ENCODE data around the gene HMMR.

The HMMR gene

DNA sequence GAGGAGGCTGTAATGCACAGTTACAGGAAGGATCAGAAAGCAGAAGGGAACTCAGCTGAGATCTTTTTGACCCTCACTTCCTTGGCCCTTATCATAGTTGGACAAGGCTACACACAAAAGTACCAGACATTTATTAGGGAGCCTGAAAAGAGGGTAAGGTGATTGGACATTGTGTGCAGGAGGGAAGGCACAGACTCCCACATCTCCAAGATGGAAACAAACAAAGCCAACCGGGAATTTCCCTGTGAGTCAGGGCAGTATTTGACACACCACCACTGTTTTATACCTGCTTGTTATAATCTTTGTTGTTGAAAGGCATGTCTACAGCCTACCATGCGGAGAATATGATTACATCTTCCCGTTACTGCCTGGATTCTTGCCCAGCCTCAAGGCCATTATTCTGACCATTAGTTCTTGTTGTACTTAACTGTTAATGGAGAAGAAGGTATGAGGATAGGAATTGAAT is 26.0 kb upstream of the HMMR start:
- Histone ChIP-seq H3K9ac (no peak overlapping the region), H3K4me2 (ENCODE audit: low read length) (no peak overlapping the region), H3K4me1 (peaks cover 3% of the 10 kb centered on the region), H3K36me3 (ENCODE audit: control insufficient read depth, insufficient read depth, low read length) (no peaks in the 10 kb centered on the region), H2AFZ (peak overlapping the region; percentile 68), H3K4me3 (ENCODE audit: low read depth, low read length) (no peak overlapping the region), H3K9me3 (ENCODE audit: control insufficient read depth, low read length) (no peaks in the 10 kb centered on the region), H3K79me2 (peaks cover 10% of the 10 kb centered on the region), H3K27me3 (ENCODE audit: control insufficient read depth, insufficient read depth, low read length) (no peaks in the 10 kb centered on the region), H3K27ac (no peak overlapping the region)
- TF ChIP-seq, protein P1, sequence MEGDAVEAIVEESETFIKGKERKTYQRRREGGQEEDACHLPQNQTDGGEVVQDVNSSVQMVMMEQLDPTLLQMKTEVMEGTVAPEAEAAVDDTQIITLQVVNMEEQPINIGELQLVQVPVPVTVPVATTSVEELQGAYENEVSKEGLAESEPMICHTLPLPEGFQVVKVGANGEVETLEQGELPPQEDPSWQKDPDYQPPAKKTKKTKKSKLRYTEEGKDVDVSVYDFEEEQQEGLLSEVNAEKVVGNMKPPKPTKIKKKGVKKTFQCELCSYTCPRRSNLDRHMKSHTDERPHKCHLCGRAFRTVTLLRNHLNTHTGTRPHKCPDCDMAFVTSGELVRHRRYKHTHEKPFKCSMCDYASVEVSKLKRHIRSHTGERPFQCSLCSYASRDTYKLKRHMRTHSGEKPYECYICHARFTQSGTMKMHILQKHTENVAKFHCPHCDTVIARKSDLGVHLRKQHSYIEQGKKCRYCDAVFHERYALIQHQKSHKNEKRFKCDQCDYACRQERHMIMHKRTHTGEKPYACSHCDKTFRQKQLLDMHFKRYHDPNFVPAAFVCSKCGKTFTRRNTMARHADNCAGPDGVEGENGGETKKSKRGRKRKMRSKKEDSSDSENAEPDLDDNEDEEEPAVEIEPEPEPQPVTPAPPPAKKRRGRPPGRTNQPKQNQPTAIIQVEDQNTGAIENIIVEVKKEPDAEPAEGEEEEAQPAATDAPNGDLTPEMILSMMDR (IDR thresholded peaks at IDR 0.05): no peak

DNA sequence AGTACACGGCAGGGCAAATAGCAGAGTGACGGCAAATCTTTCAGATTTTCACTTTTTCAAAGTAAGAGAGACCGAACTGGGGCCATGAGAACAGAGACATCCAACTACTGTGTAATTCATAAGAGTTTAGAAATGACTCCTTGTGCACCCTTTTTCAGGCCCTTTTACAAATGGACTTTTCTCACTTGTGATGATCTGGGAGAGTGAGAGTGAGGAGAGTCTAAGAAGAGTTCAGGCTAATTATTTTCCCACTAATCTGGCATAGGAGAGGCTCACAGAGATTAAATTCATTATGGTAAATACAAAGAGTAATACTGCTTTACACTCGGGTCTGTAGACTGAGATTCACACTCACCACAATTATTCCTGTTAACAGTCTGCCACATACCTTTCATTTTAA is 23.9 kb upstream of the HMMR start:
- TF ChIP-seq, protein P1 (IDR thresholded peaks at IDR 0.05): no peak
- peak overlapping the region; percentile 74 for H3K4me2 ChIP-seq (ENCODE audit: low read length)
- no peaks in the 10 kb centered on the region for H3K36me3 ChIP-seq (ENCODE audit: control insufficient read depth, insufficient read depth, low read length)
- H3K9me3 ChIP-seq (ENCODE audit: control insufficient read depth, low read length): no peaks in the 10 kb centered on the region
- H3K4me3 ChIP-seq (ENCODE audit: low read depth, low read length): no peak overlapping the region
- peaks cover 8% of the 10 kb centered on the region for H3K4me1 ChIP-seq
- peak overlapping the region; percentile 99 for H2AFZ ChIP-seq
- H3K27me3 ChIP-seq (ENCODE audit: control insufficient read depth, insufficient read depth, low read length): no peaks in the 10 kb centered on the region
- H3K27ac ChIP-seq: peak overlapping the region; percentile 91
- H3K79me2 ChIP-seq: peaks cover 17% of the 10 kb centered on the region
- H3K9ac ChIP-seq: no peak overlapping the region

DNA sequence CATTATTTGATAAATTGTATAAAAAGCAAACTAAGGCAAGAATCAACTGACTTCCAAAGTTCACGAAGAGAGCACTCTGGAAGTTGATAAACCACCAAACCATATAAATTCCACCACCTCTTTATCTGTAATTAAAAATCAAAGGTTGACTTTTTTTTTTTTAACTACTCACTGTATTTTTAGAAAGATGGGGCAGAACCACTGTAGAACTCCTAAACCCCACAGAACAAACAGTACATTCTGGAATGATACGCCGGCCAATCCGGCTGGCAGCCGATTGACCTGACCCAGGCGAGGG is 23.5 kb upstream of the HMMR start:
- no peaks in the 10 kb centered on the region for H3K9me3 ChIP-seq (ENCODE audit: control insufficient read depth, low read length)
- H3K36me3 ChIP-seq (ENCODE audit: control insufficient read depth, insufficient read depth, low read length): no peaks in the 10 kb centered on the region
- H3K79me2 ChIP-seq: peaks cover 17% of the 10 kb centered on the region
- H3K27me3 ChIP-seq (ENCODE audit: control insufficient read depth, insufficient read depth, low read length): no peaks in the 10 kb centered on the region
- no peak overlapping the region for H3K9ac ChIP-seq
- H2AFZ ChIP-seq: peak overlapping the region; percentile 99
- peak overlapping the region; percentile 100 for H3K4me3 ChIP-seq (ENCODE audit: low read depth, low read length)
- peak overlapping the region; percentile 74 for H3K4me2 ChIP-seq (ENCODE audit: low read length)
- H3K4me1 ChIP-seq: peaks cover 8% of the 10 kb centered on the region
- H3K27ac ChIP-seq: peak overlapping the region; percentile 91
- TF ChIP-seq, protein P1 (IDR thresholded peaks at IDR 0.05): no peak

DNA sequence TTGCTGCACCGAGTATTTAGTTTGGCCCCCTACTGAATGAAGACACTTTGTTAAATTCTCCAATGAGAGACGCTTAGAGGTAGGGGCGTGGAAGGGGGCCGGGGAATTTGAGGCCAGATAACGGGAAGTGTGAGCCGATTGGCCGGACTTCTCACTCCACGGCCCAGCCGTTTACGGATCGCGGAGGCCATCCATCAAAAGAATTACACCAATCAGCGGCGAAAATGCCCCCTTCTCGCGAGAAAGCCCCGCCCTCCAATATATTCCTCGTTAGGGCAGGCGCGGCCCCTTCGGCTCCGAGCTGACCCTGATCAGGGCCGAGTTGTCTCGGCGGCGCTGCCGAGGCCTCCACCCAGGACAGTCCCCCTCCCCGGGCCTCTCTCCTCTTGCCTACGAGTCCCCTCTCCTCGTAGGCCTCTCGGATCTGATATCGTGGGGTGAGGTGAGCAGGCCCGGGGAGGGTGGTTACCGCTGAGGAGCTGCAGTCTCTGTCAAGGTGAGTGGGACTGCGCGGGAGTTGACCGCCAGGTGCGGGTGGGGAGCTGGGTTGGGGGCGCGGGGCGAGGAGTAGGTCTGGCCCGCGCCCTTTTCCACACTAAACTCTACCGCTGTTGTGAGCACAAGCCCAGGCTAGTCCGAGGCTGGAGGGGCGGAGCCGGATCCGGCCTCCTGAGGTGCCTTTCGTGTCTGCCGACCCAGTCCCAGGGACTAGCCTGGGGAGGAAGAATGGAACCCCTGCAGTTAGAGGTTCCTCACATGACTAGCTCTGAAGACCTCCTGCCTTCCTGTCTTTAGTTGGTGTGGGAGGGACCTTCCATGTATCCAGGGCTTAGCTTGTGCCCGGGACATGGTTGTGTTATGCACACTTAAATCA is 22.9 kb upstream of the HMMR start, which contains the start of gene CCNG1:
TSS of gene CCNG1 (plus strand) at position 287 of the 874 bp plus-strand sequence. CDS start 1,662 bp downstream, outside the sequence.
- Histone ChIP-seq H3K27me3 (ENCODE audit: control insufficient read depth, insufficient read depth, low read length) (no peaks in the 10 kb centered on the region), H3K4me3 (ENCODE audit: low read depth, low read length) (peak within 1 kb of the TSS; percentile 100), H3K4me1 (peaks cover 8% of the 10 kb centered on the region), H3K9ac (peak within 1 kb of the TSS; percentile 90), H3K27ac (peak within 1 kb of the TSS; percentile 91), H3K9me3 (ENCODE audit: control insufficient read depth, low read length) (no peaks in the 10 kb centered on the region), H2AFZ (peak within 1 kb of the TSS; percentile 99), H3K4me2 (ENCODE audit: low read length) (peak within 1 kb of the TSS; percentile 74), H3K79me2 (peaks cover 17% of the 10 kb centered on the region), H3K36me3 (ENCODE audit: control insufficient read depth, insufficient read depth, low read length) (no peaks in the 10 kb centered on the region)
- TF ChIP-seq, protein P1 (IDR thresholded peaks at IDR 0.05): no peak

DNA sequence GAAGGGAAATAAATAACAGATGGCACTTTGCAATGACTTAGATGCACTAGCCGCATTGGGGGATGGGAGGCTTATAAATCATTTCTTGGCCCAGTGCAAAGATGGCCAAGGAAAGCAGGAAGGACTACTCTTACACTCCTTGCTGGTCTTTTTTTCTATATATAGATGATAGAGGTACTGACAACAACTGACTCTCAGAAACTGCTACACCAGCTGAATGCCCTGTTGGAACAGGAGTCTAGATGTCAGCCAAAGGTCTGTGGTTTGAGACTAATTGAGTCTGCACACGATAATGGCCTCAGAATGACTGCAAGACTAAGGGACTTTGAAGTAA is 21.4 kb upstream of the HMMR start:
- TF ChIP-seq, protein P1 (IDR thresholded peaks at IDR 0.05): no peak
- H3K27me3 ChIP-seq (ENCODE audit: control insufficient read depth, insufficient read depth, low read length): no peaks in the 10 kb centered on the region
- no peaks in the 10 kb centered on the region for H3K36me3 ChIP-seq (ENCODE audit: control insufficient read depth, insufficient read depth, low read length)
- H3K9me3 ChIP-seq (ENCODE audit: control insufficient read depth, low read length): no peaks in the 10 kb centered on the region
- H3K79me2 ChIP-seq: peaks cover 17% of the 10 kb centered on the region
- peak overlapping the region; percentile 34 for H3K4me2 ChIP-seq (ENCODE audit: low read length)
- H3K4me1 ChIP-seq: peaks cover 8% of the 10 kb centered on the region
- H3K4me3 ChIP-seq (ENCODE audit: low read depth, low read length): no peak overlapping the region
- H3K27ac ChIP-seq: peak overlapping the region; percentile 10
- no peak overlapping the region for H3K9ac ChIP-seq
- no peak overlapping the region for H2AFZ ChIP-seq
